Measurements from ENCODE around the gene KIR3DL3.
"Not testable (repeated sequence)": the region's sequence is repeated elsewhere in the genome, so short reads cannot be mapped to it uniquely, and the experiment has no call there.

Gene KIR3DL3

GRCh38 chr19:54729416-54730188 is 5.4 kb downstream of the KIR3DL3 start:
- H3K4me3 ChIP-seq (replicated peaks; ENCODE audit: low read depth, low read length), result no peak overlapping the region
- no peak for DNase-seq (ENCODE audit: extremely low read depth, low read depth)
- TF ChIP-seq CTCF (IDR thresholded peaks at IDR 0.05; ENCODE audit: low read depth, low read length, missing control alignments), result no peak

GRCh38 chr19:54731191-54731590 is 6.9 kb downstream of the KIR3DL3 start:
- H3K4me3 ChIP-seq (replicated peaks; ENCODE audit: low read depth, low read length), result no peak overlapping the region
- TF ChIP-seq CTCF (IDR thresholded peaks at IDR 0.05; ENCODE audit: low read depth, low read length, missing control alignments), result no peak
- no peak for DNase-seq (ENCODE audit: extremely low read depth, low read depth)

- not testable (repeated sequence) for H3K4me3 ChIP-seq (replicated peaks; ENCODE audit: low read depth, low read length); DNase-seq (ENCODE audit: extremely low read depth, low read depth)
Observed at GRCh38 chr19:54738306-54738705, 14.1 kb downstream of the KIR3DL3 start, which contains the start of gene KIR2DL3. Gene KIR2DL3 (plus strand): TSS chr19:54738513. CDS start chr19:54738546, 33 bp downstream.

- no peak overlapping the region for H3K4me3 ChIP-seq (replicated peaks; ENCODE audit: low read depth, low read length)
- no peak for TF ChIP-seq CTCF (IDR thresholded peaks at IDR 0.05; ENCODE audit: low read depth, low read length, missing control alignments)
- DNase-seq (ENCODE audit: extremely low read depth, low read depth), result no peak
Observed at GRCh38 chr19:54738715-54739114, 14.5 kb downstream of the KIR3DL3 start.

- no peak for DNase-seq (ENCODE audit: extremely low read depth, low read depth)
- H3K4me3 ChIP-seq (replicated peaks; ENCODE audit: low read depth, low read length), result no peak overlapping the region
- no peak for TF ChIP-seq CTCF (IDR thresholded peaks at IDR 0.05; ENCODE audit: low read depth, low read length, missing control alignments)
Observed at GRCh38 chr19:54739587-54740497, 15.6 kb downstream of the KIR3DL3 start.

- not testable (repeated sequence) for H3K4me3 ChIP-seq (replicated peaks; ENCODE audit: low read depth, low read length); DNase-seq (ENCODE audit: extremely low read depth, low read depth)
Observed at GRCh38 chr19:54741950-54742349, 17.7 kb downstream of the KIR3DL3 start.

- DNase-seq (ENCODE audit: extremely low read depth, low read depth); H3K4me3 ChIP-seq (replicated peaks; ENCODE audit: low read depth, low read length): not testable (repeated sequence)
Observed at GRCh38 chr19:54744080-54744479, 19.8 kb downstream of the KIR3DL3 start.

GRCh38 chr19:54747614-54748322 is 23.5 kb downstream of the KIR3DL3 start:
- H3K4me3 ChIP-seq (replicated peaks; ENCODE audit: low read depth, low read length); DNase-seq (ENCODE audit: extremely low read depth, low read depth): not testable (repeated sequence)

GRCh38 chr19:54750276-54750675 is 26.0 kb downstream of the KIR3DL3 start:
- DNase-seq (ENCODE audit: extremely low read depth, low read depth); H3K4me3 ChIP-seq (replicated peaks; ENCODE audit: low read depth, low read length): not testable (repeated sequence)

- DNase-seq (ENCODE audit: extremely low read depth, low read depth); H3K4me3 ChIP-seq (replicated peaks; ENCODE audit: low read depth, low read length): not testable (repeated sequence)
Observed at GRCh38 chr19:54756204-54757110, 32.2 kb downstream of the KIR3DL3 start.

GRCh38 chr19:54758577-54758976 is 34.3 kb downstream of the KIR3DL3 start:
- DNase-seq (ENCODE audit: extremely low read depth, low read depth); H3K4me3 ChIP-seq (replicated peaks; ENCODE audit: low read depth, low read length): not testable (repeated sequence)

- H3K4me3 ChIP-seq (replicated peaks; ENCODE audit: low read depth, low read length); DNase-seq (ENCODE audit: extremely low read depth, low read depth): not testable (repeated sequence)
Observed at GRCh38 chr19:54764219-54764618, 40.0 kb downstream of the KIR3DL3 start.
